ENCODE data around the gene LRMDA.

- TF ChIP-seq ZBTB34 (CRISPR knock-in tag; IDR thresholded peaks at IDR 0.05) (no peak), ETV6 (CRISPR knock-in tag; conservative IDR thresholded peaks at IDR 0.05) (no peak), HCFC1 (IDR thresholded peaks at IDR 0.05; ENCODE audit: low read depth, low read length) (no peak), CEBPB (IDR thresholded peaks at IDR 0.05; ENCODE audit: borderline replicate concordance, low read depth, low read length) (no peak), FOXM1 (CRISPR knock-in tag; IDR thresholded peaks at IDR 0.05) (no peak), FOXP4 (CRISPR knock-in tag; IDR thresholded peaks at IDR 0.05) (0 out of 2 replicates have a peak, but pooled peaks have one; percentile 9)
- TF ChIP-seq, protein P1, sequence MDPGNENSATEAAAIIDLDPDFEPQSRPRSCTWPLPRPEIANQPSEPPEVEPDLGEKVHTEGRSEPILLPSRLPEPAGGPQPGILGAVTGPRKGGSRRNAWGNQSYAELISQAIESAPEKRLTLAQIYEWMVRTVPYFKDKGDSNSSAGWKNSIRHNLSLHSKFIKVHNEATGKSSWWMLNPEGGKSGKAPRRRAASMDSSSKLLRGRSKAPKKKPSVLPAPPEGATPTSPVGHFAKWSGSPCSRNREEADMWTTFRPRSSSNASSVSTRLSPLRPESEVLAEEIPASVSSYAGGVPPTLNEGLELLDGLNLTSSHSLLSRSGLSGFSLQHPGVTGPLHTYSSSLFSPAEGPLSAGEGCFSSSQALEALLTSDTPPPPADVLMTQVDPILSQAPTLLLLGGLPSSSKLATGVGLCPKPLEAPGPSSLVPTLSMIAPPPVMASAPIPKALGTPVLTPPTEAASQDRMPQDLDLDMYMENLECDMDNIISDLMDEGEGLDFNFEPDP (CRISPR knock-in tag; conservative IDR thresholded peaks at IDR 0.05), result no peak
Observed at GRCh38 chr10:75480374-75480773, 49.0 kb downstream of the LRMDA start.

Data from HepG2 (cell line).